GM12878 (cell line): ENCODE results near the gene DLG1.

ENCODE experiments used
- ATF7 ChIP-seq: fragments of 450-650 bp; IDR thresholded peaks from 2 replicates; pipeline ENCODE4 v1.6.1; 2016; ENCODE audit warnings: low read depth, mild to moderate bottlenecking
- CTCF ChIP-seq, 3 experiments: IDR thresholded peaks in 2 of 3; conservative IDR thresholded peaks in 1 of 3; 2 replicates each; pipeline ENCODE4 v1.5.1; 2011; ENCODE audit warnings: low read depth in 3 of 3, low read length in 3 of 3, mild to moderate bottlenecking in 3 of 3, control low read depth in 2 of 3, moderate library complexity in 2 of 3, inconsistent platforms in 1 of 3, mixed read lengths in 1 of 3; ENCODE audit not compliant: control insufficient read depth in 2 of 3, insufficient read depth in 1 of 3; ENCODE audit errors: extremely low read depth in 1 of 3
- EP300 ChIP-seq, 2 experiments: fragments of 150-350 bp in 1 of 2; IDR thresholded peaks; 2 replicates each; pipeline ENCODE4 v1.6.1; 2011 to 2012; ENCODE audit warnings: low read depth in 2 of 2, low read length in 2 of 2, borderline replicate concordance in 1 of 2, improper control_type of control experiment in 1 of 2, inconsistent platforms in 1 of 2; ENCODE audit not compliant: control insufficient read depth in 1 of 2
- NFIC ChIP-seq: IDR thresholded peaks from 2 replicates; pipeline ENCODE4 v1.6.1; 2012; ENCODE audit warnings: low read depth, mild to moderate bottlenecking, inconsistent platforms, low read length, moderate library complexity
- NFXL1 ChIP-seq: fragments of 450-650 bp; IDR thresholded peaks from 2 replicates; pipeline ENCODE4 v1.6.1; 2017; ENCODE audit warnings: antibody characterized with exemption, mild to moderate bottlenecking, borderline replicate concordance
- POU2F2 ChIP-seq: IDR thresholded peaks from 3 replicates; pipeline ENCODE4 v1.6.1; 2011; ENCODE audit warnings: low read depth, mild to moderate bottlenecking, low read length, borderline replicate concordance
- ZBTB33 ChIP-seq: fragments of 450-650 bp; IDR thresholded peaks from 2 replicates; pipeline ENCODE4 v1.6.1; 2017; ENCODE audit warnings: mild to moderate bottlenecking
- TF ChIP-seq, protein P1 (sequence below): fragments of 450-650 bp; IDR thresholded peaks from 2 replicates; pipeline ENCODE4 v1.6.1; 2017; ENCODE audit warnings: mild to moderate bottlenecking, moderate library complexity

GRCh38 chr3:197322149-197322548 lies 23.7 kb upstream of the DLG1 start:
- TF ChIP-seq ATF7 = no peak
- no peak for TF ChIP-seq NFXL1
- TF ChIP-seq CTCF (IDR thresholded peaks at IDR 0.05 in 2 of 3, conservative IDR thresholded peaks at IDR 0.05 in 1 of 3; ENCODE audit: control insufficient read depth in 2 of 3, extremely low read depth in 1 of 3, insufficient read depth in 1 of 3, low read depth in 3 of 3, low read length in 3 of 3) = no peak
- TF ChIP-seq ZBTB33 = no peak
- TF ChIP-seq, protein P1, sequence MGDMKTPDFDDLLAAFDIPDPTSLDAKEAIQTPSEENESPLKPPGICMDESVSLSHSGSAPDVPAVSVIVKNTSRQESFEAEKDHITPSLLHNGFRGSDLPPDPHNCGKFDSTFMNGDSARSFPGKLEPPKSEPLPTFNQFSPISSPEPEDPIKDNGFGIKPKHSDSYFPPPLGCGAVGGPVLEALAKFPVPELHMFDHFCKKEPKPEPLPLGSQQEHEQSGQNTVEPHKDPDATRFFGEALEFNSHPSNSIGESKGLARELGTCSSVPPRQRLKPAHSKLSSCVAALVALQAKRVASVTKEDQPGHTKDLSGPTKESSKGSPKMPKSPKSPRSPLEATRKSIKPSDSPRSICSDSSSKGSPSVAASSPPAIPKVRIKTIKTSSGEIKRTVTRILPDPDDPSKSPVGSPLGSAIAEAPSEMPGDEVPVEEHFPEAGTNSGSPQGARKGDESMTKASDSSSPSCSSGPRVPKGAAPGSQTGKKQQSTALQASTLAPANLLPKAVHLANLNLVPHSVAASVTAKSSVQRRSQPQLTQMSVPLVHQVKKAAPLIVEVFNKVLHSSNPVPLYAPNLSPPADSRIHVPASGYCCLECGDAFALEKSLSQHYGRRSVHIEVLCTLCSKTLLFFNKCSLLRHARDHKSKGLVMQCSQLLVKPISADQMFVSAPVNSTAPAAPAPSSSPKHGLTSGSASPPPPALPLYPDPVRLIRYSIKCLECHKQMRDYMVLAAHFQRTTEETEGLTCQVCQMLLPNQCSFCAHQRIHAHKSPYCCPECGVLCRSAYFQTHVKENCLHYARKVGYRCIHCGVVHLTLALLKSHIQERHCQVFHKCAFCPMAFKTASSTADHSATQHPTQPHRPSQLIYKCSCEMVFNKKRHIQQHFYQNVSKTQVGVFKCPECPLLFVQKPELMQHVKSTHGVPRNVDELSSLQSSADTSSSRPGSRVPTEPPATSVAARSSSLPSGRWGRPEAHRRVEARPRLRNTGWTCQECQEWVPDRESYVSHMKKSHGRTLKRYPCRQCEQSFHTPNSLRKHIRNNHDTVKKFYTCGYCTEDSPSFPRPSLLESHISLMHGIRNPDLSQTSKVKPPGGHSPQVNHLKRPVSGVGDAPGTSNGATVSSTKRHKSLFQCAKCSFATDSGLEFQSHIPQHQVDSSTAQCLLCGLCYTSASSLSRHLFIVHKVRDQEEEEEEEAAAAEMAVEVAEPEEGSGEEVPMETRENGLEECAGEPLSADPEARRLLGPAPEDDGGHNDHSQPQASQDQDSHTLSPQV = no peak
- TF ChIP-seq POU2F2 = no peak
- no peak for TF ChIP-seq EP300 (IDR thresholded peaks at IDR 0.05; ENCODE audit: borderline replicate concordance in 1 of 2, control insufficient read depth in 1 of 2, low read depth in 2 of 2, low read length in 2 of 2)
- no peak for TF ChIP-seq NFIC
